Brain pericyte (primary cell): Measurements from ENCODE around the gene FAM9C.
A peak's percentile ranks its signal among the peaks of the same experiment; 100 is the strongest.
"Not testable (repeated sequence)": the region's sequence is repeated elsewhere in the genome, so short reads cannot be mapped to it uniquely, and the experiment has no call there.

Source experiments
- DNase-seq: peaks from one replicate; pipeline ENCODE4 v3.0.0-alpha.2; 2012; ENCODE audit warnings: low read depth, low spot score

Gene FAM9C

GRCh38 chrX:13076176-13076961 lies 31.9 kb upstream of the FAM9C start:
- no peak for DNase-seq

- no peak for DNase-seq
Measured at GRCh38 chrX:13074297-13075262, 30.2 kb upstream of the FAM9C start.

GRCh38 chrX:13069771-13070416 lies 25.5 kb upstream of the FAM9C start:
- DNase-seq: no peak

GRCh38 chrX:13068651-13069050 lies 24.2 kb upstream of the FAM9C start:
- DNase-seq: no peak

- no peak for DNase-seq
Measured at GRCh38 chrX:13067773-13068172, 23.4 kb upstream of the FAM9C start.

- DNase-seq: no peak
Measured at GRCh38 chrX:13066391-13066790, 22.0 kb upstream of the FAM9C start.

GRCh38 chrX:13064599-13065143 lies 20.3 kb upstream of the FAM9C start:
- DNase-seq: peak; percentile 39

GRCh38 chrX:13063124-13063523 lies 18.7 kb upstream of the FAM9C start:
- not testable (repeated sequence) for DNase-seq

- DNase-seq: not testable (repeated sequence)
Measured at GRCh38 chrX:13062331-13062730, 17.9 kb upstream of the FAM9C start.

GRCh38 chrX:13061215-13061708 lies 16.8 kb upstream of the FAM9C start:
- not testable (repeated sequence) for DNase-seq

GRCh38 chrX:13059637-13060499 lies 15.4 kb upstream of the FAM9C start:
- no peak for DNase-seq

- no peak for DNase-seq
Measured at GRCh38 chrX:13055486-13055885, 11.1 kb upstream of the FAM9C start.

- no peak for DNase-seq
Measured at GRCh38 chrX:13053171-13053570, 8.8 kb upstream of the FAM9C start.

GRCh38 chrX:13051529-13052172 lies 7.2 kb upstream of the FAM9C start:
- no peak for DNase-seq

GRCh38 chrX:13051167-13051528 lies 6.7 kb upstream of the FAM9C start:
- no peak for DNase-seq

GRCh38 chrX:13050151-13050550 lies 5.7 kb upstream of the FAM9C start:
- no peak for DNase-seq

- no peak for DNase-seq
Measured at GRCh38 chrX:13048280-13048679, 3.9 kb upstream of the FAM9C start.

- DNase-seq: no peak
Measured at GRCh38 chrX:13047759-13048158, 3.3 kb upstream of the FAM9C start.

- no peak for DNase-seq
Measured at GRCh38 chrX:13046141-13046855, 1.9 kb upstream of the FAM9C start.

GRCh38 chrX:13043938-13044337 lies 482 bp downstream of the FAM9C start:
- DNase-seq: no peak
